ENCODE measurements around the gene NRP1. TPM values are rescaled to one million over a fixed set of nuclear protein-coding genes. Genes with fewer than 3 reads are reported as not detected.
A peak's percentile ranks its signal among the peaks of the same experiment; 100 is the strongest.
"Not testable (repeated sequence)": the region's sequence is repeated elsewhere in the genome, so short reads cannot be mapped to it uniquely, and the experiment has no call there.

Gene NRP1
- total and polyA plus RNA-seq, 4 experiments from 2014 or later: 1.6 TPM; not detected in 2

DNA sequence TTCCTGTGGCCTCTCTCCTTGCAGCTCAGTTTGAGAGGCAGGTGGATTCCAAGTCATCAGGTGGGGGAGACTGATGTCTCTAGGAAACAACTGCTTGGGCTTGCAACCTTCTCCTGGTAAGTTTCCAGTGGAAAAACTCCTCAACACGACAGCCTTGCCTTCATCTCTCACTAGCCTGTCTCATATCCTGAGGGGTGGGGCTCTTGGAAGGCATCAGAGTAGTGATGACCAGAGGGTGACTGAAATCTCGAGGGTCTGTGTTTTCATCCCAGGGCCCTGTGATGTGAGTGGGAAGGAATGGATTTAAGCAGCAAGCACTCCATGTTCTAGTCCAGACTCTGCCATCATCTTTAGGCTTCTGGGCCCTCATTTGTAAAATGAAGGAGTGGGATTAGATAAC, 107.0 kb downstream of the NRP1 start:
- H3K9me3 Mint-ChIP-seq: no peaks in the 10 kb centered on the region
- CTCF ChIA-PET (ENCODE audit: partially characterized antibody): no interaction called here
- H3K4me1 Mint-ChIP-seq: peaks cover 0 to 5% (median 0%) of the 10 kb centered on the region in 4 donors
- H3K27me3 Mint-ChIP-seq: peaks cover 0 to 12% of the 10 kb centered on the region in 2 donors
- POLR2A ChIA-PET (ENCODE audit: partially characterized antibody): interaction anchor here (0.9 kb wide), 1 partner anchor 21 kb away, joined by 3 read pairs; no protein-coding TSS in a partner anchor
- intact Hi-C loops (cut with micrococcal nuclease): no loop called here
- no peak overlapping the region for H3K4me3 Mint-ChIP-seq
- Histone ChIP-seq H3K27me3 (ENCODE audit: insufficient read depth, low read length) (no peaks in the 10 kb centered on the region), H3K36me3 (ENCODE audit: insufficient read depth, low read length) (no peaks in the 10 kb centered on the region), H3K4me3 (ENCODE audit: low read length in 2 of 2) (no peak overlapping the region), H3K4me1 (ENCODE audit: insufficient read depth, low read length) (no peaks in the 10 kb centered on the region), H3K9me3 (ENCODE audit: control insufficient read depth in 1 of 2, low read length in 2 of 2) (no peaks in the 10 kb centered on the region), H3K27ac (ENCODE audit: low read depth, low read length) (no peak overlapping the region)
- DNase-seq: no peak
- H3K36me3 Mint-ChIP-seq: no peaks in the 10 kb centered on the region
- H3K27ac Mint-ChIP-seq: no peak overlapping the region

DNA sequence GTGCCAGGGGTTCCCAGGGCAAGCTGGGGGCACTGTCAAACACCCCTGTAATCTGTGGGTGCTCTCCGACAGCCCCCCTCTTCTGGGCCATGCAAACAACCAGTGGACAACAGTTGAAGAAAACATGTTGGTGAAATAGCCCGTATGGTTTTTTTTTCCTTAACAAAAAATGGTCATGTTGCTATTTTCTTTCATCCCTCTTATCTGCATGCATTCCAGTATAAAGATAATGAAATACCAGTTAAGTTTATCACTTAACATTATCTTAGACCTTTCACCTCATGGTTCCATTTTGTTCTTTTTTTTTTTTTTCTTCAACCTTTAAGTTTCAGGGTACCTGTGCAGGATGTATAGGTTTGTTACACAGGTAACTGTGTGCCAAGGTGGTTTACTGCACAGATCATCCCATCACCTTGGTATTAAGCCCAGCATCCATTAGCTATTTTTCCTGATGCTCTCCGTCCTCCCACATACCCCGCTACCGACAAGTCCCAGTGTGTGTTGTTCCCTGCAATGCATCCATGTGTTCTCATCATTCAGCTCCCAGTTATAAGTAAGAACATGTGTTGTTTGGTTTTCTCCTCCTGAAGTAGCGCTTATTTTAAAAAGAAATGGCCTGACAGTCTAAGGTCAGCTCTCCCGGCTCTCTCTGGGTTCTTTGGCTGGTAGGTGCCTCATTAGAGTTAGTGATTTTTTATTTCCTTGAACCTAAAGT, 110.1 kb downstream of the NRP1 start:
- CTCF ChIA-PET (ENCODE audit: partially characterized antibody): interaction anchor here (2.4 to 2.7 kb wide), 2 partner anchors 9 to 31 kb away, joined by 5 to 11 read pairs; no protein-coding TSS in a partner anchor
- no peaks in the 10 kb centered on the region for H3K36me3 ChIP-seq (ENCODE audit: insufficient read depth, low read length)
- H3K27ac ChIP-seq (ENCODE audit: low read depth, low read length): no peak overlapping the region
- intact Hi-C loops (cut with micrococcal nuclease): no loop called here
- POLR2A ChIA-PET (ENCODE audit: partially characterized antibody): no interaction called here
- no peaks in the 10 kb centered on the region for H3K4me1 ChIP-seq (ENCODE audit: insufficient read depth, low read length)
- Mint-ChIP-seq H3K36me3 (no peaks in the 10 kb centered on the region), H3K27me3 (peaks cover 1 to 4% of the 10 kb centered on the region in 2 donors), H3K4me1 (no peaks in the 10 kb centered on the region), H3K27ac (no peak overlapping the region), H3K4me3 (no peak overlapping the region), H3K9me3 (no peaks in the 10 kb centered on the region)
- DNase-seq: no peak
- no peaks in the 10 kb centered on the region for H3K9me3 ChIP-seq (ENCODE audit: control insufficient read depth in 1 of 2, low read length in 2 of 2)
- H3K27me3 ChIP-seq (ENCODE audit: insufficient read depth, low read length): no peaks in the 10 kb centered on the region
- no peak overlapping the region for H3K4me3 ChIP-seq (ENCODE audit: low read length in 2 of 2)

DNA sequence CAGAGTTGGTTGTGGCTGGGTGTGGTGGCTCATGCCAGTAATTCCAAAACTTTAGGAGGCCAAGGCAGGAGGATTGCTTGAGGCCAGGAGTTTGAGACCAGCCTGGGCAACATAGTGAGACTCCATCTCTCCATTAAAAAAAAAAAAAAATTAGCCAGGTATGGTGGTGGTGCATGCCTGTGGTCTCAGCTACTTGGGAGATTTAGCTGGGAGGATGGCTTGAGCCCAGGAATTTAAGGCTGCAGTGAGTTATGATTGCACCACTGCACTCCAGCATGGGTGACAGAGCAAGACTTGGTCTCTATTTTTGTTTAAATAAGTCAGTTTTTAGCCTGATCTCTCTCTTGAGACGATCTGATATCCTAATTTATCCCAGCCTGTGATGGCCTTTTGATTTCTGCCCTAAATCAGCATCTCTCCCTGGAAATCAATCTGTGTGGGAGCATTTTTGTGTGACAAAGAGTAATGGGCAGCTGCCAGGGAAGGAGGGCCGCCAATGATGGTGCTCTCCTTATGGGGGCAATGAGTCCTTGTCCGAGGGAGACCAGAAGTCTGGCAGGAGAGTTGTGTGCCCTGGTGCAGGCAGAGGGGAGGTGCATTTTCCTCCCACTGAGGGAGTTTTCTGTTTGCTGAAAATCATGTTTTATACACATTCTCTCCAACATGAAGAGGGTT, 111.0 kb downstream of the NRP1 start:
- H3K36me3 Mint-ChIP-seq: no peaks in the 10 kb centered on the region
- H3K4me1 Mint-ChIP-seq: no peaks in the 10 kb centered on the region
- no peak overlapping the region for H3K27ac ChIP-seq (ENCODE audit: low read depth, low read length)
- ChIA-PET CTCF (ENCODE audit: partially characterized antibody) (interaction anchor here (2.7 kb wide), 1 partner anchor 31 kb away, joined by 11 read pairs; no protein-coding TSS in a partner anchor), POLR2A (ENCODE audit: partially characterized antibody) (interaction anchor here (0.6 kb wide), 1 partner anchor 928 kb away, joined by 4 read pairs; no protein-coding TSS in a partner anchor)
- DNase-seq: no peak
- H3K9me3 Mint-ChIP-seq: no peaks in the 10 kb centered on the region
- H3K27ac Mint-ChIP-seq: no peak overlapping the region
- no peak overlapping the region for H3K4me3 ChIP-seq (ENCODE audit: low read length in 2 of 2)
- H3K4me3 Mint-ChIP-seq: no peak overlapping the region
- peaks cover 1 to 4% of the 10 kb centered on the region in 2 donors for H3K27me3 Mint-ChIP-seq
- no peaks in the 10 kb centered on the region for H3K36me3 ChIP-seq (ENCODE audit: insufficient read depth, low read length)
- intact Hi-C loops (cut with micrococcal nuclease): no loop called here
- no peaks in the 10 kb centered on the region for H3K27me3 ChIP-seq (ENCODE audit: insufficient read depth, low read length)
- no peaks in the 10 kb centered on the region for H3K9me3 ChIP-seq (ENCODE audit: control insufficient read depth in 1 of 2, low read length in 2 of 2)
- no peaks in the 10 kb centered on the region for H3K4me1 ChIP-seq (ENCODE audit: insufficient read depth, low read length)

DNA sequence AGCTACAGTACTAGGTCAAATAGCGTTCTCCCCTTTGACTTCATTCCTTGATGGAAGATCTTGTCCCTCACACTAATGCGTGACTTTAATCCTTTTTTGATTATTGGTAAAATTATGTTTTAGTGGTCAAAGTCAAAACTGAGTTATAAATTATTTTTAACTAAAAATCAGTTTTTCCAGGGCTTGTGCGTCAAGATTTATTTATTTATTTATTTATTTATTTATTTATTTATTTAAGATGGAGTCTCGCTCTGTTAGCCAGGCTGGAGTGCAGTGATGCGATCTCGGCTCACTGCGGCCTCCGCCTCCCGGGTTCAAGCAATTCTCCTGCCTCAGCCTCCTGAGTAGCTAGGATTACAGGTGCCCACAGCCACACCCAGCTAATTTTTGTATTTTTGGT, 112.2 kb downstream of the NRP1 start:
- H3K9me3 ChIP-seq (ENCODE audit: control insufficient read depth in 1 of 2, low read length in 2 of 2); H3K36me3 Mint-ChIP-seq; H3K36me3 ChIP-seq (ENCODE audit: insufficient read depth, low read length); POLR2A ChIA-PET (ENCODE audit: partially characterized antibody); H3K27me3 Mint-ChIP-seq; H3K27ac Mint-ChIP-seq; H3K9me3 Mint-ChIP-seq; DNase-seq; H3K27ac ChIP-seq (ENCODE audit: low read depth, low read length); H3K4me1 ChIP-seq (ENCODE audit: insufficient read depth, low read length); H3K4me1 Mint-ChIP-seq; intact Hi-C loops (cut with micrococcal nuclease); H3K4me3 Mint-ChIP-seq; H3K4me3 ChIP-seq (ENCODE audit: low read length in 2 of 2); H3K27me3 ChIP-seq (ENCODE audit: insufficient read depth, low read length): not testable (repeated sequence)
- CTCF ChIA-PET (ENCODE audit: partially characterized antibody): interaction anchor here (3.3 kb wide), 1 partner anchor 29 kb away, joined by 9 read pairs; no protein-coding TSS in a partner anchor

DNA sequence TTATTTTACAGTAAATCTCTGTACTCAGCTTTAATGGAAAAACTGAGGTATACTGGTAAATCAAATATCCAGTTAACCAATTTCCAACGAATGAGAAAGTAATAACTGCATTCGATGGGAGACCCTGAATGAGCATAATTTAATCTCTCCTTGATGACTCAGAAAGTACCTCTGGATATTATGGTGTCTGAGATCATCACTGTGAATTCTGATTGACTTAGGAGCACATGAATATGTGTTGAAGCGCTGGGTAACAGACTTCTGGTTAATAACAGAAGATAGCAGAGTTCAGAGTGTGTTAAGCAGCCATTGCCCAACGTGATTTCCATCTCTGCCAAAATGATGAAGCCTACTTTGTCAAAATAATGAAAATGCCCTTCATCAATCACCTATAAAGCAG, 116.6 kb downstream of the NRP1 start:
- Mint-ChIP-seq H3K27ac (no peak overlapping the region), H3K36me3 (no peaks in the 10 kb centered on the region), H3K9me3 (no peaks in the 10 kb centered on the region), H3K27me3 (peaks cover 0 to 1% of the 10 kb centered on the region in 2 donors), H3K4me1 (peaks cover 6 to 17% (median 11%) of the 10 kb centered on the region in 4 donors), H3K4me3 (no peak overlapping the region)
- no peaks in the 10 kb centered on the region for H3K9me3 ChIP-seq (ENCODE audit: control insufficient read depth in 1 of 2, low read length in 2 of 2)
- H3K27ac ChIP-seq (ENCODE audit: low read depth, low read length): no peak overlapping the region
- no peak overlapping the region for H3K4me3 ChIP-seq (ENCODE audit: low read length in 2 of 2)
- CTCF ChIA-PET (ENCODE audit: partially characterized antibody): no interaction called here
- intact Hi-C loops (cut with micrococcal nuclease): no loop called here
- no peaks in the 10 kb centered on the region for H3K27me3 ChIP-seq (ENCODE audit: insufficient read depth, low read length)
- H3K36me3 ChIP-seq (ENCODE audit: insufficient read depth, low read length): no peaks in the 10 kb centered on the region
- no peaks in the 10 kb centered on the region for H3K4me1 ChIP-seq (ENCODE audit: insufficient read depth, low read length)
- POLR2A ChIA-PET (ENCODE audit: partially characterized antibody): no interaction called here
- no peak for DNase-seq

DNA sequence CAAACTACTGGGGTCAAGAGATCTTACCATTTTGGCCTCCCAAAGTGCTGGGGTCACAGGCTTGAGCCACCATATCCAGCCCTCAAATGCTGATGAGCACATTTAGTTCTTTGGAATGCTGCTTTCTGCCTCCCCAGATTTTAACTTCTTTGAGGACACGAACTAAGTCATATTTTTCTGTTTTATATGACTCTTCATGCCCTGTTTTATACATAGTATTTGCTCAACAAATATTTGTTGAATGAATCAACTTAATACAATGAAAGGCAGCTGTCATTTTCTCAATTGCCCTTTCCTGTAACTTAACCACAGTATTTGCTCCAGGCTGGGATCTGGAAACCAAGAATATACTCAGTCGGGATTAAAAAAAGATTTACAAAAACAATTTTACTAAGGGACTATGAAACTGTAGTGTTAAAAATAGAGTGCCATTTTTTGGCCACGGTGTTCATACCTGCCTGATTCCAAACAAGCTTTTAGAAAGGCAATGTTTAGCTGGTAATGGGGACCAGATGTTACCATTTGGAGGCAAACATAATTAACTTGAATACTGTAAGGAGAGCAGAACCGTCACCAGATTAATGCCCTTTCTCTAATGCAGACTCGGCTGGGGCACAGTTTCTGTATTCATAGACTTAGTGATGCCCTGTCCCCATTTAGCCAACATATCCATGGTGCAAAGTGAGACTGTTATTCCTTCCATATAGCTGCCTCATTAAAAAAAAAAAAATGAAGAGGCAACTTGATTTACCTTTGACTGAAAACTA, 117.6 kb downstream of the NRP1 start:
- Mint-ChIP-seq H3K4me1 (peaks cover 6 to 17% (median 11%) of the 10 kb centered on the region in 4 donors), H3K4me3 (no peak overlapping the region), H3K36me3 (no peaks in the 10 kb centered on the region), H3K27ac (no peak overlapping the region), H3K9me3 (no peaks in the 10 kb centered on the region), H3K27me3 (peaks cover 0 to 1% of the 10 kb centered on the region in 2 donors)
- Histone ChIP-seq H3K27ac (ENCODE audit: low read depth, low read length) (no peak overlapping the region), H3K4me1 (ENCODE audit: insufficient read depth, low read length) (no peaks in the 10 kb centered on the region), H3K4me3 (ENCODE audit: low read length in 2 of 2) (no peak overlapping the region), H3K9me3 (ENCODE audit: control insufficient read depth in 1 of 2, low read length in 2 of 2) (no peaks in the 10 kb centered on the region), H3K36me3 (ENCODE audit: insufficient read depth, low read length) (no peaks in the 10 kb centered on the region), H3K27me3 (ENCODE audit: insufficient read depth, low read length) (no peaks in the 10 kb centered on the region)
- CTCF ChIA-PET (ENCODE audit: partially characterized antibody): no interaction called here
- intact Hi-C loops (cut with micrococcal nuclease): no loop called here
- no peak for DNase-seq
- POLR2A ChIA-PET (ENCODE audit: partially characterized antibody): no interaction called here

DNA sequence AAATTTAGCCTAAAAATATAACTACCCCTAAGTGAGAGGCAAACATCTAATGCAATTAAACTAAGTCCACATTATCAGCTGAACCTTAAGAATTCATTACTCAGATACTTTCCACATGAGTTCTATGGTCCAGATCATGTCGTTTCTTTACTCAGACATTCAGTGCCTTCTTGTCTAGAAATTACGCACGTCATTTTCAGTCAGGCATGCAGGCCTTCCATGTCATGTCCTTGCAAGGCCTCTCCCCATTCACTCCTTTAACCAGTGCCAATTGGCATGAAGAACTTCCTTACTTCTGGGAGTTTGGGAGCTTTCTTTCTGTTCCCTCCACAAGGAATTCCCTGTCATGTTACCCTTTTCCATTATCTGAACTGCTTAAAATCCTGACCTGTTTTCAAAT, 118.8 kb downstream of the NRP1 start:
- Mint-ChIP-seq H3K27me3 (peaks cover 0 to 1% of the 10 kb centered on the region in 2 donors), H3K4me1 (peaks cover 11 to 24% (median 18%) of the 10 kb centered on the region in 4 donors), H3K36me3 (no peaks in the 10 kb centered on the region), H3K9me3 (no peaks in the 10 kb centered on the region), H3K4me3 (no peak overlapping the region), H3K27ac (peak overlapping the region in 2 of 7 donors; percentile 14 to 16)
- POLR2A ChIA-PET (ENCODE audit: partially characterized antibody): no interaction called here
- Histone ChIP-seq H3K27ac (ENCODE audit: low read depth, low read length) (no peak overlapping the region), H3K4me1 (ENCODE audit: insufficient read depth, low read length) (peaks cover 6% of the 10 kb centered on the region), H3K27me3 (ENCODE audit: insufficient read depth, low read length) (no peaks in the 10 kb centered on the region), H3K9me3 (ENCODE audit: control insufficient read depth in 1 of 2, low read length in 2 of 2) (no peaks in the 10 kb centered on the region), H3K4me3 (ENCODE audit: low read length in 2 of 2) (no peak overlapping the region), H3K36me3 (ENCODE audit: insufficient read depth, low read length) (no peaks in the 10 kb centered on the region)
- CTCF ChIA-PET (ENCODE audit: partially characterized antibody): interaction anchor here (0.8 kb wide), 1 partner anchor 22 kb away, joined by 4 read pairs; no protein-coding TSS in a partner anchor
- intact Hi-C loops (cut with micrococcal nuclease): no loop called here
- no peak for DNase-seq
